GM23338 (cell line): ENCODE results near the gene GAK.

Source experiments
- CREB1 ChIP-seq: fragments of 250-450 bp; sonication (Bioruptor Pico); IDR thresholded peaks from 2 replicates; pipeline ENCODE4 v1.5.0; 2020; ENCODE audit warnings: low read depth, mild to moderate bottlenecking, moderate library complexity
- ETS1 ChIP-seq: IDR thresholded peaks from 2 replicates; pipeline ENCODE4 v1.6.1; 2016; ENCODE audit warnings: antibody characterized with exemption
- EZH2 ChIP-seq: fragments of 200-600 bp; sonication (generic); IDR thresholded peaks from one replicate; pipeline ENCODE4 v1.8.0; 2017; ENCODE audit warnings: antibody characterized with exemption, mild to moderate bottlenecking, low read depth; ENCODE audit not compliant: unreplicated experiment
- EZH2phosphoT487 ChIP-seq: fragments of 200-600 bp; sonication (generic); IDR thresholded peaks from one replicate; pipeline ENCODE4 v1.8.1; 2018; ENCODE audit warnings: antibody characterized with exemption; ENCODE audit not compliant: unreplicated experiment
- JUNB ChIP-seq: IDR thresholded peaks from one replicate; pipeline ENCODE4 v1.6.1; 2016; ENCODE audit warnings: antibody characterized with exemption; ENCODE audit not compliant: unreplicated experiment
- NANOG ChIP-seq: IDR thresholded peaks from 2 replicates; pipeline ENCODE4 v1.6.1; 2016; ENCODE audit warnings: antibody characterized with exemption, borderline replicate concordance
- POLR2AphosphoS5 ChIP-seq: IDR thresholded peaks from 2 replicates; pipeline ENCODE4 v1.6.1; 2016; ENCODE audit warnings: antibody characterized with exemption, low read depth
- STAT1 ChIP-seq: IDR thresholded peaks from one replicate; pipeline ENCODE4 v1.6.1; 2016; ENCODE audit warnings: antibody characterized with exemption; ENCODE audit not compliant: unreplicated experiment
- ZNF114 ChIP-seq: fragments of 250-450 bp; sonication (Bioruptor Pico); IDR thresholded peaks from 2 replicates; pipeline ENCODE4 v1.5.0; 2020; ENCODE audit warnings: mild to moderate bottlenecking, moderate library complexity
- ZNF331 ChIP-seq: fragments of 250-450 bp; sonication (Bioruptor Pico); IDR thresholded peaks from 2 replicates; pipeline ENCODE4 v1.5.0; 2020; ENCODE audit warnings: low read depth, mild to moderate bottlenecking, moderate library complexity
- TF ChIP-seq, protein P1 (sequence below), 2 experiments: fragments of 200-600 bp in 1 of 2; sonication (generic) in 1 of 2; conservative IDR thresholded peaks; 2 replicates each; pipeline versions ENCODE4 v1.5.1 to v1.6.1; 2016 to 2017; ENCODE audit warnings: antibody characterized with exemption in 2 of 2, low read depth in 2 of 2, mild to moderate bottlenecking in 2 of 2, moderate library complexity in 1 of 2
- TF ChIP-seq, protein P2 (sequence below): IDR thresholded peaks from one replicate; pipeline ENCODE4 v1.6.1; 2018; ENCODE audit warnings: antibody characterized with exemption; ENCODE audit not compliant: unreplicated experiment
- TF ChIP-seq, protein P3 (sequence below): fragments of 250-450 bp; sonication (Bioruptor Pico); IDR thresholded peaks from 2 replicates; pipeline ENCODE4 v1.5.0; 2020; ENCODE audit warnings: mild to moderate bottlenecking, moderate library complexity

- TF ChIP-seq EZH2phosphoT487, result no peak
- no peak for TF ChIP-seq EZH2
- TF ChIP-seq ETS1, result no peak
- TF ChIP-seq, protein P1, sequence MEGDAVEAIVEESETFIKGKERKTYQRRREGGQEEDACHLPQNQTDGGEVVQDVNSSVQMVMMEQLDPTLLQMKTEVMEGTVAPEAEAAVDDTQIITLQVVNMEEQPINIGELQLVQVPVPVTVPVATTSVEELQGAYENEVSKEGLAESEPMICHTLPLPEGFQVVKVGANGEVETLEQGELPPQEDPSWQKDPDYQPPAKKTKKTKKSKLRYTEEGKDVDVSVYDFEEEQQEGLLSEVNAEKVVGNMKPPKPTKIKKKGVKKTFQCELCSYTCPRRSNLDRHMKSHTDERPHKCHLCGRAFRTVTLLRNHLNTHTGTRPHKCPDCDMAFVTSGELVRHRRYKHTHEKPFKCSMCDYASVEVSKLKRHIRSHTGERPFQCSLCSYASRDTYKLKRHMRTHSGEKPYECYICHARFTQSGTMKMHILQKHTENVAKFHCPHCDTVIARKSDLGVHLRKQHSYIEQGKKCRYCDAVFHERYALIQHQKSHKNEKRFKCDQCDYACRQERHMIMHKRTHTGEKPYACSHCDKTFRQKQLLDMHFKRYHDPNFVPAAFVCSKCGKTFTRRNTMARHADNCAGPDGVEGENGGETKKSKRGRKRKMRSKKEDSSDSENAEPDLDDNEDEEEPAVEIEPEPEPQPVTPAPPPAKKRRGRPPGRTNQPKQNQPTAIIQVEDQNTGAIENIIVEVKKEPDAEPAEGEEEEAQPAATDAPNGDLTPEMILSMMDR (conservative IDR thresholded peaks at IDR 0.05; ENCODE audit: low read depth in 2 of 2), result no peak
- no peak for TF ChIP-seq JUNB
- no peak for TF ChIP-seq POLR2AphosphoS5
- TF ChIP-seq, protein P2, sequence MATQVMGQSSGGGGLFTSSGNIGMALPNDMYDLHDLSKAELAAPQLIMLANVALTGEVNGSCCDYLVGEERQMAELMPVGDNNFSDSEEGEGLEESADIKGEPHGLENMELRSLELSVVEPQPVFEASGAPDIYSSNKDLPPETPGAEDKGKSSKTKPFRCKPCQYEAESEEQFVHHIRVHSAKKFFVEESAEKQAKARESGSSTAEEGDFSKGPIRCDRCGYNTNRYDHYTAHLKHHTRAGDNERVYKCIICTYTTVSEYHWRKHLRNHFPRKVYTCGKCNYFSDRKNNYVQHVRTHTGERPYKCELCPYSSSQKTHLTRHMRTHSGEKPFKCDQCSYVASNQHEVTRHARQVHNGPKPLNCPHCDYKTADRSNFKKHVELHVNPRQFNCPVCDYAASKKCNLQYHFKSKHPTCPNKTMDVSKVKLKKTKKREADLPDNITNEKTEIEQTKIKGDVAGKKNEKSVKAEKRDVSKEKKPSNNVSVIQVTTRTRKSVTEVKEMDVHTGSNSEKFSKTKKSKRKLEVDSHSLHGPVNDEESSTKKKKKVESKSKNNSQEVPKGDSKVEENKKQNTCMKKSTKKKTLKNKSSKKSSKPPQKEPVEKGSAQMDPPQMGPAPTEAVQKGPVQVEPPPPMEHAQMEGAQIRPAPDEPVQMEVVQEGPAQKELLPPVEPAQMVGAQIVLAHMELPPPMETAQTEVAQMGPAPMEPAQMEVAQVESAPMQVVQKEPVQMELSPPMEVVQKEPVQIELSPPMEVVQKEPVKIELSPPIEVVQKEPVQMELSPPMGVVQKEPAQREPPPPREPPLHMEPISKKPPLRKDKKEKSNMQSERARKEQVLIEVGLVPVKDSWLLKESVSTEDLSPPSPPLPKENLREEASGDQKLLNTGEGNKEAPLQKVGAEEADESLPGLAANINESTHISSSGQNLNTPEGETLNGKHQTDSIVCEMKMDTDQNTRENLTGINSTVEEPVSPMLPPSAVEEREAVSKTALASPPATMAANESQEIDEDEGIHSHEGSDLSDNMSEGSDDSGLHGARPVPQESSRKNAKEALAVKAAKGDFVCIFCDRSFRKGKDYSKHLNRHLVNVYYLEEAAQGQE, result no peak
- TF ChIP-seq CREB1, result no peak
- no peak for TF ChIP-seq STAT1
- TF ChIP-seq ZNF331 (CRISPR knock-in tag), result no peak
- no peak for TF ChIP-seq ZNF114
- no peak for TF ChIP-seq NANOG
- TF ChIP-seq, protein P3, sequence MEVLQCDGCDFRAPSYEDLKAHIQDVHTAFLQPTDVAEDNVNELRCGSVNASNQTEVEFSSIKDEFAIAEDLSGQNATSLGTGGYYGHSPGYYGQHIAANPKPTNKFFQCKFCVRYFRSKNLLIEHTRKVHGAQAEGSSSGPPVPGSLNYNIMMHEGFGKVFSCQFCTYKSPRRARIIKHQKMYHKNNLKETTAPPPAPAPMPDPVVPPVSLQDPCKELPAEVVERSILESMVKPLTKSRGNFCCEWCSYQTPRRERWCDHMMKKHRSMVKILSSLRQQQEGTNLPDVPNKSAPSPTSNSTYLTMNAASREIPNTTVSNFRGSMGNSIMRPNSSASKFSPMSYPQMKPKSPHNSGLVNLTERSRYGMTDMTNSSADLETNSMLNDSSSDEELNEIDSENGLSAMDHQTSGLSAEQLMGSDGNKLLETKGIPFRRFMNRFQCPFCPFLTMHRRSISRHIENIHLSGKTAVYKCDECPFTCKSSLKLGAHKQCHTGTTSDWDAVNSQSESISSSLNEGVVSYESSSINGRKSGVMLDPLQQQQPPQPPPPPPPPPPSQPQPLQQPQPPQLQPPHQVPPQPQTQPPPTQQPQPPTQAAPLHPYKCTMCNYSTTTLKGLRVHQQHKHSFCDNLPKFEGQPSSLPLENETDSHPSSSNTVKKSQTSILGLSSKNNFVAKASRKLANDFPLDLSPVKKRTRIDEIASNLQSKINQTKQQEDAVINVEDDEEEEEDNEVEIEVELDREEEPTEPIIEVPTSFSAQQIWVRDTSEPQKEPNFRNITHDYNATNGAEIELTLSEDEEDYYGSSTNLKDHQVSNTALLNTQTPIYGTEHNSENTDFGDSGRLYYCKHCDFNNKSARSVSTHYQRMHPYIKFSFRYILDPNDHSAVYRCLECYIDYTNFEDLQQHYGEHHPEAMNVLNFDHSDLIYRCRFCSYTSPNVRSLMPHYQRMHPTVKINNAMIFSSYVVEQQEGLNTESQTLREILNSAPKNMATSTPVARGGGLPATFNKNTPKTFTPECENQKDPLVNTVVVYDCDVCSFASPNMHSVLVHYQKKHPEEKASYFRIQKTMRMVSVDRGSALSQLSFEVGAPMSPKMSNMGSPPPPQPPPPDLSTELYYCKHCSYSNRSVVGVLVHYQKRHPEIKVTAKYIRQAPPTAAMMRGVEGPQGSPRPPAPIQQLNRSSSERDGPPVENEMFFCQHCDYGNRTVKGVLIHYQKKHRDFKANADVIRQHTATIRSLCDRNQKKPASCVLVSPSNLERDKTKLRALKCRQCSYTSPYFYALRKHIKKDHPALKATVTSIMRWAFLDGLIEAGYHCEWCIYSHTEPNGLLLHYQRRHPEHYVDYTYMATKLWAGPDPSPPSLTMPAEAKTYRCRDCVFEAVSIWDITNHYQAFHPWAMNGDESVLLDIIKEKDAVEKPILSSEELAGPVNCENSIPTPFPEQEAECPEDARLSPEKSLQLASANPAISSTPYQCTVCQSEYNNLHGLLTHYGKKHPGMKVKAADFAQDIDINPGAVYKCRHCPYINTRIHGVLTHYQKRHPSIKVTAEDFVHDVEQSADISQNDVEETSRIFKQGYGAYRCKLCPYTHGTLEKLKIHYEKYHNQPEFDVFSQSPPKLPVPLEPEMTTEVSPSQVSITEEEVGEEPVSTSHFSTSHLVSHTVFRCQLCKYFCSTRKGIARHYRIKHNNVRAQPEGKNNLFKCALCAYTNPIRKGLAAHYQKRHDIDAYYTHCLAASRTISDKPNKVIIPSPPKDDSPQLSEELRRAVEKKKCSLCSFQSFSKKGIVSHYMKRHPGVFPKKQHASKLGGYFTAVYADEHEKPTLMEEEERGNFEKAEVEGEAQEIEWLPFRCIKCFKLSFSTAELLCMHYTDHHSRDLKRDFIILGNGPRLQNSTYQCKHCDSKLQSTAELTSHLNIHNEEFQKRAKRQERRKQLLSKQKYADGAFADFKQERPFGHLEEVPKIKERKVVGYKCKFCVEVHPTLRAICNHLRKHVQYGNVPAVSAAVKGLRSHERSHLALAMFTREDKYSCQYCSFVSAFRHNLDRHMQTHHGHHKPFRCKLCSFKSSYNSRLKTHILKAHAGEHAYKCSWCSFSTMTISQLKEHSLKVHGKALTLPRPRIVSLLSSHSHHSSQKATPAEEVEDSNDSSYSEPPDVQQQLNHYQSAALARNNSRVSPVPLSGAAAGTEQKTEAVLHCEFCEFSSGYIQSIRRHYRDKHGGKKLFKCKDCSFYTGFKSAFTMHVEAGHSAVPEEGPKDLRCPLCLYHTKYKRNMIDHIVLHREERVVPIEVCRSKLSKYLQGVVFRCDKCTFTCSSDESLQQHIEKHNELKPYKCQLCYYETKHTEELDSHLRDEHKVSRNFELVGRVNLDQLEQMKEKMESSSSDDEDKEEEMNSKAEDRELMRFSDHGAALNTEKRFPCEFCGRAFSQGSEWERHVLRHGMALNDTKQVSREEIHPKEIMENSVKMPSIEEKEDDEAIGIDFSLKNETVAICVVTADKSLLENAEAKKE, result no peak
These were observed 77.8 kb downstream of the GAK start for GRCh38 chr4:854356-854755.
